ENCODE results near the gene TRIP13. TPM values are rescaled to one million over a fixed set of nuclear protein-coding genes. Genes with fewer than 3 reads are reported as not detected.

TRIP13 gene
- total and polyA plus RNA-seq, 9 of the 15 experiments (the other 6 are each of a cell fraction or from before 2014, with no cell fraction given) = 24.1 to 116 (median 53.2) TPM

GRCh38 chr5:892394-893136 is at the start of gene TRIP13, which contains the start of gene BRD9 (continued):
- no peak for TF ChIP-seq ZNF445 (CRISPR knock-in tag; IDR thresholded peaks at IDR 0.05; ENCODE audit: low read depth)
- TF ChIP-seq ARID1B (IDR thresholded peaks at IDR 0.05) = no peak
- TF ChIP-seq U2AF2 (optimal IDR thresholded peaks at IDR 0.05; ENCODE audit: low read depth, low read length) = no peak
- no peak for TF ChIP-seq ZNF316 (IDR thresholded peaks at IDR 0.05)
- TF ChIP-seq, protein P1, sequence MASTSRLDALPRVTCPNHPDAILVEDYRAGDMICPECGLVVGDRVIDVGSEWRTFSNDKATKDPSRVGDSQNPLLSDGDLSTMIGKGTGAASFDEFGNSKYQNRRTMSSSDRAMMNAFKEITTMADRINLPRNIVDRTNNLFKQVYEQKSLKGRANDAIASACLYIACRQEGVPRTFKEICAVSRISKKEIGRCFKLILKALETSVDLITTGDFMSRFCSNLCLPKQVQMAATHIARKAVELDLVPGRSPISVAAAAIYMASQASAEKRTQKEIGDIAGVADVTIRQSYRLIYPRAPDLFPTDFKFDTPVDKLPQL (IDR thresholded peaks at IDR 0.05; ENCODE audit: extremely low read depth, insufficient read length) = no peak
- TF ChIP-seq ID3 (CRISPR knock-in tag; IDR thresholded peaks at IDR 0.05) = no peak
- peak; percentile 74; the same call in 1 of the 2 replicates for TF ChIP-seq ID3 (tag; IDR thresholded peaks at IDR 0.05)
- TF ChIP-seq ZNF239 (CRISPR knock-in tag; IDR thresholded peaks at IDR 0.05) = no peak
- no peak; the same call in 1 of the 2 replicates for TF ChIP-seq TRIM28 (IDR thresholded peaks at IDR 0.05)
- 0 out of 2 replicates have a peak, but pooled peaks have one; percentile 8 for TF ChIP-seq CAMTA2 (CRISPR knock-in tag; conservative IDR thresholded peaks at IDR 0.05)
- TF ChIP-seq BCOR (IDR thresholded peaks at IDR 0.05) = no peak
- no peak for TF ChIP-seq CCAR2 (IDR thresholded peaks at IDR 0.05; ENCODE audit: low read depth, low read length)
- TF ChIP-seq KDM2B (CRISPR knock-in tag; IDR thresholded peaks at IDR 0.05) = 0 out of 2 replicates have a peak, but pooled peaks have one; percentile 8
- TF ChIP-seq SMARCE1 (IDR thresholded peaks at IDR 0.05) = no peak
- peak; percentile 90 for TF ChIP-seq PHF8 (IDR thresholded peaks at IDR 0.05; ENCODE audit: borderline replicate concordance, low read length)
- 0 out of 2 replicates have a peak, but pooled peaks have one; percentile 27 for TF ChIP-seq TARDBP (IDR thresholded peaks at IDR 0.05)
- TF ChIP-seq THRAP3 (IDR thresholded peaks at IDR 0.05; ENCODE audit: borderline replicate concordance) = no peak
- no peak for TF ChIP-seq SRSF9 (IDR thresholded peaks at IDR 0.05; ENCODE audit: borderline replicate concordance, low read depth, low read length)
- TF ChIP-seq ZBTB17 (CRISPR knock-in tag; IDR thresholded peaks at IDR 0.05) = 0 out of 2 replicates have a peak, but pooled peaks have one; percentile 30
- no peak for TF ChIP-seq NFE2 (IDR thresholded peaks at IDR 0.05; ENCODE audit: low read depth)
- no peak for TF ChIP-seq ZNF431 (CRISPR knock-in tag; IDR thresholded peaks at IDR 0.05)
- TF ChIP-seq PBX2 (CRISPR knock-in tag; IDR thresholded peaks at IDR 0.05; ENCODE audit: low read depth) = no peak
- no peak for TF ChIP-seq PBX2 (tag; conservative IDR thresholded peaks at IDR 0.05; ENCODE audit: low read depth)
- TF ChIP-seq GABPB2 (CRISPR knock-in tag; conservative IDR thresholded peaks at IDR 0.05) = no peak
- no peak for TF ChIP-seq ZNF507 (tag; conservative IDR thresholded peaks at IDR 0.05)
- TF ChIP-seq ZBTB5 (IDR thresholded peaks at IDR 0.05) = no peak
- TF ChIP-seq SOX6 (IDR thresholded peaks at IDR 0.05) = peak; percentile 39; the same call in 1 of the 2 replicates

Data from K562 (cell line).